GM18498 (cell line): ENCODE data around the gene SCML1.
"Not testable (repeated sequence)": the region's sequence is repeated elsewhere in the genome, so short reads cannot be mapped to it uniquely, and the experiment has no call there.

ENCODE experiments used
- ATAC-seq: cut with Tn5 transposase; IDR thresholded peaks from one replicate; pipeline ENCODE4 v1.9.1; 2021; ENCODE audit warnings: mild to moderate bottlenecking, moderate library complexity; ENCODE audit not compliant: unreplicated experiment

SCML1 gene

GRCh38 chrX:17738737-17739535, 1.6 kb downstream of the SCML1 start:
- no peak for ATAC-seq

DNA sequence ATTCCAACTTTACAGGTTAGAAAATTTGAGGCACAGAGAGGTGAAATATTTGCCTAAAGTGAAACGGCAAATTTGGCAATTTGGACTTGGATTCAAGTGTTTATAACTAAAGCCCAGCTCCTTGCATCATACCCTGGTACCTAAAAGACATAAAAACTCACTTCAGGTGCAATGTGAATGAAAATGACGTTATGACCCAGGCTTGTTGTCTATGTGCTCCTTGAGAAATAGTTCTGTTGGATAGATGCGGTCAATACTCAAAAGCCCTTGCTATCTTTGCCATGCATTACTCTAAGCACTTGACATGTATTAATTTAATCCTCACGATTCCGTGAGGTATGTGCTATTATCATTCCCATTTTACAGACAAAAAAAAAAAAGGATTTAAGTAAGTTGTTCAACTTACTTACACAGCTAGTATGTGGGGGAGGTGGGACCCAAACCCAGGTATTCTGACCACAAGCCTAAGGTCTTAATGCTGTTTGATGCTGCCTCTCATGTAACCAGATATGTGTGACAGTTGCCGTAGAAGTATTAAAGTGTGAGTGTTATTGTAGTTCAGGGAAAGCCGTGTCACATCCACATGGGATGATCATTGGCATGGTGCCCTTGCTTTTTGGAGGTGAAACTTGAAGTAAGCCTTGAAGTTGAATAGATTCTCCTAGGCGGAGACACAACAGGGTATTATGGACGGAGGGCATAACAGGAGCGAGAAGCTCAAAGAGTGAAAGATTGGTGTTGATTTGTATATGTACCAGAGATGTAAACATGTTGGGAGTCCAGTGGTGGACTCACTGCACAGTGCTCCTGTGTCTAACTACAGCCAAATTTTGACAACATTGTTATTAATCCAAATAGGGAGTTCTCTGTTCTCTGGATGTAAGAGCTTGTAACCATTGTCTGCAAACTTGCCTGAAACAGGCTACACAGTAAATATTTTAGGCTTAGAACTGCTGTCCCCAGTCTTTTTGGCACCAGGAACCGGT, 3.1 kb downstream of the SCML1 start:
- no peak for ATAC-seq

DNA sequence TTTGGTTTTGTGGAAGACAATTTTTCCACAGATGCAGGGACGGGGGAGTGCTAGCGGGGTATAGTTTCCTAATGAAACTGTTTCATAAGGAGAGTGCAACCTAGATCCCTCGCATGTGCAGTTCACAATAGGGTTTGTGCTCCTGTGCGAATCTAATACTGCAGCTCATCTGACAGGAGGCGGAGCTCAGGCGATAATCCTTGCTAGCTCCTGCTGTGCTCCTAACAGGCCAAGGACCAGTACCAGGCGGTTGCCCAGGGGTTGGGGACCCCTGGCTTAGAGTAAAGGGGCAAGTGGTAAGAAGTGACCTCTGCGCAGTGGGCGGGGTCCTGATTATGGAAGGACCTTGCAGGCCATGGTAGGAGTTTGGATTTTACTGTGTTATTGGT, 3.8 kb downstream of the SCML1 start:
- ATAC-seq, result no peak

GRCh38 chrX:17743913-17744312, 6.6 kb downstream of the SCML1 start:
- ATAC-seq, result no peak

GRCh38 chrX:17744896-17745523, 7.7 kb downstream of the SCML1 start:
- ATAC-seq, result no peak

GRCh38 chrX:17747692-17748091, 10.4 kb downstream of the SCML1 start:
- ATAC-seq, result no peak

- ATAC-seq, result no peak
Measured at GRCh38 chrX:17748684-17749083, 11.4 kb downstream of the SCML1 start.

DNA sequence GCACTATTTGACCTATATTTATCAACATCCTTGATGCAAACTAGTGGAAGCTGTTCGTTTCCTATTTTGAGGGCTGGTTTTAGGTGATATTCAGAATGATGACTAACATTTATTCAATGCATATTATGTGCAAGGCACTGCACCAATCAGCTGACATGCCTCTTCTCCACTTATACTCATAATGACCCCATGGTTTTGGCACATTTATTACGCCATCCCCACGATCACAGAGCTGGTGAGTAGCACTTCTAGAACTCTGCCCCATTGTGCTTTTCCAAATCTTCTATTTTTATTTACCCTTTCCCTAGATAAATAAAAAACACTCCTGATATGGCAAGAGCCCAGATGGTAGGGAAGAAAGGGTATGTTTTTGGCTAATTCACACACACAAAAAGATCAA, 13.1 kb downstream of the SCML1 start:
- no peak for ATAC-seq

GRCh38 chrX:17758382-17758781, 21.1 kb downstream of the SCML1 start:
- peak; percentile 77 for ATAC-seq

DNA sequence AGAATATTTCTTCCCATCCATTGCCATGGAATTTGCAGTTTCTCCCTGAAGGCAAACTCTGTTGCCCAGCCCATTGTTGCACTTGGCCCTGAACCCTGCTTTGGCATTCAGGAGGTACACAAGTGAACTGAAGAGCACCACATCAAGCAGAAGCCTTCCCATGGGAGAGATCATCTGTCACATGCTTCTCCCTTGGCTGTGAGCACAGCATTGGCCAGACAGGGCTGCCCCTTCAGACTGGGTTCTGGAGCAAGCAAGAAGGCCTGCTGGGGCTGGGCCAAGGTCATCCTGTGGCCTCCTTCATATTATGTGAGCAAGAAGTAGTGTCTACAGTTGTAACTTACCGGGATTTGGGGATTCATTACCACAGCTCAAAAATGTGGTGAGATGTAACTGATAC, 22.7 kb downstream of the SCML1 start:
- ATAC-seq, result no peak

GRCh38 chrX:17767734-17768133, 30.4 kb downstream of the SCML1 start:
- ATAC-seq, result no peak

- ATAC-seq, result no peak
Measured at GRCh38 chrX:17768997-17769396, 31.7 kb downstream of the SCML1 start.

- ATAC-seq, result no peak
Measured at GRCh38 chrX:17769701-17770269, 32.5 kb downstream of the SCML1 start.

DNA sequence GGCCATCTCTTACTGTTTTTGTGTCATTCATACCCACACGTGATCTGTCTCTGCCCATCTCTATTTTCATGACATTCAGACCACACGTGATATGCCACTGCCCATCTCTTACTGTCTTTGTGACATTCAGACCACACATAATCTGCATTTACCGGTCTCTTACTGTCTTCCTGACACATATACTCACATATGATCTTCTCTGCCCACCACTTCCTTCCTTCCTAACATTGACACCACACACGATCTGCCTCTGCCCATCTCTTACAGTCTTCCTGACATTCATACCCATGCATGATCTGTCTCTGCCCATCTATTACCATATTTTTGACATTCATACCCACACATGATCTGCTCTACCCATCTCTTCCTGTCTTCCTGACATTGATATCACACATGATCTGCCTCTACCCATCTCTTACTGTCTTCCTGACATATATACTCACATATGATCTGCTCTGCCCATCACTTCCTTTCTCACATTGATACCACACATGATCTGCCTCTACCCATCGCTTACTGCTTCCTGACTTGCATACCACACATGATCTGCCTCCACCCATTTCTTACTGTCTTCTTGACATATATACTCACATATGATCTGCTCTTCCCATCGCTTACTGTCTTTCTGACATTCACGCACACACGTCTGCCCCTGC, 36.1 kb downstream of the SCML1 start:
- no peak for ATAC-seq

DNA sequence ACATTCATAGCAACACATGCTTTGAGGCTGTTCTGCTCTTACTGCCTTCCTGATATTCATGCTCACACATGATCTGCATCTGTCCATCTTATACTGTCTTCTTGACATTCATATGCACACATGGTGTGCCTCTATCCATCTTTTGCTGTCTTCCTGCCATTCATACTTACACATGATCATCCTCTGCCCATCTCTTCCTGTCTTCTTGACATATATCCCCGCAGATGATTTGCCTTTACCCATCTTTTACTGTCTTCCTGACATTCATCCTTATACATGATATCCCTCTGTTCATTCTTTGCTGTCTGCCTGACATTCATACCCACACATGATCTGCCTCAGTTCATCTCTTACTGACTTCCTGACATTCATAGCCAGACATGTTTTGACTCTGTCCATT, 36.8 kb downstream of the SCML1 start:
- ATAC-seq, result no peak

- ATAC-seq, result no peak
Measured at GRCh38 chrX:17778997-17779396, 41.7 kb downstream of the SCML1 start.

DNA sequence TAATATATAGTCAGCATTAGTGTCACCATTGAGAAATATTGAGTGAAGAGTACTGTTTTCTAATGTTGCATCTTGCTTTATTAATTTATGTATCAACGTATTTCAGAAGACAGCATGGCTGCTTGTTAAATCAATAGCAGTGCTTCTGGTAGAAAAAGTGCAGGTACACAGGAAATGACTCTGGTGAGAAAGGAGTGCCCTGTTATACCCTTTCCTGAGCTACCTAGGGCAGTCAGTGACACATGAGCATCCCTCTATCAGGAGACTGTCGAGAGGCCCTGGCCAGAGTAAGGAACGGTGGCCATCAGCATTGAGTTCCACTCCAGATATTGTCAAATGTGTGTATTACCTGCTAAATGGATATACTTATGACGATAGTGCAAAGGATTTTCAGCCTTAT, 42.1 kb downstream of the SCML1 start:
- ATAC-seq, result no peak

GRCh38 chrX:17786554-17787347, 49.5 kb downstream of the SCML1 start:
- ATAC-seq, result not testable (repeated sequence)

DNA sequence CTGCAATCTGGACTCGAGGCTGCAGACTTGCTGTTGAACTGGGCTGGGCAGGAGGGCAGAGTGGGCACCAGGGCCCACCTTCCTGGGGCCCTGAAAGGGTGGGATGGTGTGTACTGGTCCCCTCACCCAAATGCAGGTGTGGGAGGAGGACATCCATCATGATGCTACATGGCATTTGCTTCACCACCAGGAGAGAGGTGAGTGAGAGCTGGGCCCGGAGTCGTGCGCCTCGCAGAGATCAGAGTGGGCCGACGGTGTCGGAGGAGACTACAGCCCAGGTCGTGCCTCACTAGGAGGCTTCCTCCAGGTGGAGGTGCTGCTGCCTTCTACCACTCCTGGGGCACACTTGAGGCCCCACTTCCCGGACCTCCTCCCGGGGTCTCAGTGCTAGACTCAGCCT, 50.3 kb downstream of the SCML1 start:
- ATAC-seq, result no peak

DNA sequence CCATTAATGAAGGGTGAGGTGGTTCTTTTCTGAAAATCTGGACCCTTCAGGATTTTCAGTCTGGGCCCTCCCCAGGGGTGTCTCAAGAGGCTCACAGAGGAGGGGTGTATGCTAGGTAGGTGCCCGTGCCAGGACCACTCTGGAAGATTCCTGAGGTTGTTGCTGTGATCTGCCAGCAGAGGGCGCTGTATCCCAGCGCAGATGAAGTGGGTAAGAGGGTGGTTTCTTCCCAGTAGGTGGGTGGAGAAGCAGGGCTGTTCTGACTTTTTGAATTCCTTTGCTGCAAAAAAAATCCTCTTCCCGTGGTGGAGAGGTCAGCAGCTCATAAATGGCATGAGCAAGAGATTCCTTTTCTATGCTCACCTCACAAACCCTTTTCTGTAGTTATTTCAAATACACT, 51.1 kb downstream of the SCML1 start:
- no peak for ATAC-seq
